ENCODE measurements around the gene FRA10AC1.
A peak's percentile ranks its signal among the peaks of the same experiment; 100 is the strongest.

The FRA10AC1 gene

GRCh38 chr10:93702210-93703001 lies at the start of gene FRA10AC1:
FRA10AC1 (minus strand) TSS chr10:93702592; CDS start chr10:93700106, 2,486 bp downstream.
- no peak within 1 kb of the TSS for H3K4me3 Mint-ChIP-seq
- H3K9me3 Mint-ChIP-seq = no peaks in the 10 kb centered on the region
- peaks cover 4% of the 10 kb centered on the region for H3K36me3 Mint-ChIP-seq
- H3K27ac Mint-ChIP-seq = no peak within 1 kb of the TSS
- peaks cover 17% of the 10 kb centered on the region for H3K4me1 Mint-ChIP-seq
- H3K27me3 Mint-ChIP-seq = no peaks in the 10 kb centered on the region

- Mint-ChIP-seq H3K36me3 (no peaks in the 10 kb centered on the region), H3K27me3 (peaks cover 7% of the 10 kb centered on the region), H3K9me3 (no peaks in the 10 kb centered on the region), H3K4me1 (peaks cover 5% of the 10 kb centered on the region), H3K27ac (no peak overlapping the region), H3K4me3 (peak overlapping the region; percentile 13)
Measured at GRCh38 chr10:93751832-93752231, 49.4 kb upstream of the FRA10AC1 start.

GRCh38 chr10:93751124-93751523 lies 48.7 kb upstream of the FRA10AC1 start:
- Mint-ChIP-seq H3K36me3 (no peaks in the 10 kb centered on the region), H3K9me3 (no peaks in the 10 kb centered on the region), H3K4me3 (no peak overlapping the region), H3K27me3 (peaks cover 5% of the 10 kb centered on the region), H3K4me1 (peaks cover 5% of the 10 kb centered on the region), H3K27ac (no peak overlapping the region)

GRCh38 chr10:93749218-93749799 lies 46.9 kb upstream of the FRA10AC1 start:
- Mint-ChIP-seq H3K4me3 (no peak overlapping the region), H3K27ac (no peak overlapping the region), H3K36me3 (no peaks in the 10 kb centered on the region), H3K4me1 (peaks cover 5% of the 10 kb centered on the region), H3K27me3 (peaks cover 3% of the 10 kb centered on the region), H3K9me3 (no peaks in the 10 kb centered on the region)

GRCh38 chr10:93746844-93747284 lies 44.5 kb upstream of the FRA10AC1 start:
- H3K36me3 Mint-ChIP-seq = no peaks in the 10 kb centered on the region
- no peaks in the 10 kb centered on the region for H3K9me3 Mint-ChIP-seq
- H3K4me1 Mint-ChIP-seq = peaks cover 4% of the 10 kb centered on the region
- H3K27ac Mint-ChIP-seq = no peak overlapping the region
- no peak overlapping the region for H3K4me3 Mint-ChIP-seq
- H3K27me3 Mint-ChIP-seq = peaks cover 4% of the 10 kb centered on the region

- H3K36me3 Mint-ChIP-seq = no peaks in the 10 kb centered on the region
- no peaks in the 10 kb centered on the region for H3K4me1 Mint-ChIP-seq
- H3K27me3 Mint-ChIP-seq = peaks cover 1% of the 10 kb centered on the region
- H3K9me3 Mint-ChIP-seq = no peaks in the 10 kb centered on the region
- no peak overlapping the region for H3K27ac Mint-ChIP-seq
- no peak overlapping the region for H3K4me3 Mint-ChIP-seq
Measured at GRCh38 chr10:93745408-93746065, 43.1 kb upstream of the FRA10AC1 start.

- Mint-ChIP-seq H3K36me3 (no peaks in the 10 kb centered on the region), H3K9me3 (no peaks in the 10 kb centered on the region), H3K27ac (no peak overlapping the region), H3K27me3 (peaks cover 5% of the 10 kb centered on the region), H3K4me3 (no peak overlapping the region), H3K4me1 (no peaks in the 10 kb centered on the region)
Measured at GRCh38 chr10:93742633-93743349, 40.4 kb upstream of the FRA10AC1 start.

- no peaks in the 10 kb centered on the region for H3K9me3 Mint-ChIP-seq
- no peaks in the 10 kb centered on the region for H3K4me1 Mint-ChIP-seq
- no peaks in the 10 kb centered on the region for H3K36me3 Mint-ChIP-seq
- H3K27me3 Mint-ChIP-seq = peaks cover 5% of the 10 kb centered on the region
- H3K4me3 Mint-ChIP-seq = no peak overlapping the region
- H3K27ac Mint-ChIP-seq = no peak overlapping the region
Measured at GRCh38 chr10:93741367-93741766, 39.0 kb upstream of the FRA10AC1 start.

- H3K27me3 Mint-ChIP-seq = peaks cover 29% of the 10 kb centered on the region
- H3K36me3 Mint-ChIP-seq = no peaks in the 10 kb centered on the region
- H3K27ac Mint-ChIP-seq = no peak overlapping the region
- H3K9me3 Mint-ChIP-seq = no peaks in the 10 kb centered on the region
- no peaks in the 10 kb centered on the region for H3K4me1 Mint-ChIP-seq
- H3K4me3 Mint-ChIP-seq = no peak overlapping the region
Measured at GRCh38 chr10:93726024-93726423, 23.6 kb upstream of the FRA10AC1 start.

- H3K27ac Mint-ChIP-seq = no peak overlapping the region
- peaks cover 30% of the 10 kb centered on the region for H3K27me3 Mint-ChIP-seq
- H3K36me3 Mint-ChIP-seq = no peaks in the 10 kb centered on the region
- H3K4me1 Mint-ChIP-seq = no peaks in the 10 kb centered on the region
- H3K9me3 Mint-ChIP-seq = no peaks in the 10 kb centered on the region
- H3K4me3 Mint-ChIP-seq = no peak overlapping the region
Measured at GRCh38 chr10:93723153-93723552, 20.8 kb upstream of the FRA10AC1 start.

- no peak overlapping the region for H3K27ac Mint-ChIP-seq
- no peaks in the 10 kb centered on the region for H3K9me3 Mint-ChIP-seq
- no peak overlapping the region for H3K4me3 Mint-ChIP-seq
- H3K27me3 Mint-ChIP-seq = peaks cover 29% of the 10 kb centered on the region
- H3K36me3 Mint-ChIP-seq = no peaks in the 10 kb centered on the region
- no peaks in the 10 kb centered on the region for H3K4me1 Mint-ChIP-seq
Measured at GRCh38 chr10:93722550-93722949, 20.2 kb upstream of the FRA10AC1 start.

GRCh38 chr10:93719901-93720300 lies 17.5 kb upstream of the FRA10AC1 start:
- Mint-ChIP-seq H3K36me3 (no peaks in the 10 kb centered on the region), H3K4me1 (no peaks in the 10 kb centered on the region), H3K27ac (no peak overlapping the region), H3K9me3 (no peaks in the 10 kb centered on the region), H3K4me3 (no peak overlapping the region), H3K27me3 (peaks cover 20% of the 10 kb centered on the region)

- no peaks in the 10 kb centered on the region for H3K36me3 Mint-ChIP-seq
- no peak overlapping the region for H3K4me3 Mint-ChIP-seq
- no peaks in the 10 kb centered on the region for H3K4me1 Mint-ChIP-seq
- H3K27me3 Mint-ChIP-seq = peaks cover 20% of the 10 kb centered on the region
- H3K9me3 Mint-ChIP-seq = no peaks in the 10 kb centered on the region
- no peak overlapping the region for H3K27ac Mint-ChIP-seq
Measured at GRCh38 chr10:93718937-93719725, 16.7 kb upstream of the FRA10AC1 start.

GRCh38 chr10:93716766-93717165 lies 14.4 kb upstream of the FRA10AC1 start:
- Mint-ChIP-seq H3K4me3 (no peak overlapping the region), H3K27ac (no peak overlapping the region), H3K36me3 (no peaks in the 10 kb centered on the region), H3K9me3 (no peaks in the 10 kb centered on the region), H3K27me3 (peaks cover 15% of the 10 kb centered on the region), H3K4me1 (no peaks in the 10 kb centered on the region)

GRCh38 chr10:93715345-93715744 lies 13.0 kb upstream of the FRA10AC1 start:
- no peaks in the 10 kb centered on the region for H3K9me3 Mint-ChIP-seq
- no peak overlapping the region for H3K4me3 Mint-ChIP-seq
- no peaks in the 10 kb centered on the region for H3K4me1 Mint-ChIP-seq
- H3K27ac Mint-ChIP-seq = no peak overlapping the region
- H3K36me3 Mint-ChIP-seq = no peaks in the 10 kb centered on the region
- H3K27me3 Mint-ChIP-seq = peaks cover 11% of the 10 kb centered on the region
